Astrocyte (in vitro differentiated cells and primary cell): ENCODE data around the gene PRELID3B.

Experiments
- EZH2 ChIP-seq: IDR thresholded peaks from 2 replicates; pipeline ENCODE4 v1.6.1; 2012; ENCODE audit warnings: mild to moderate bottlenecking, low read length, inconsistent platforms; ENCODE audit not compliant: insufficient read depth
- TF ChIP-seq, protein P1 (sequence below): IDR thresholded peaks from 2 replicates; pipeline ENCODE4 v1.5.1; 2011; ENCODE audit warnings: low read depth, mild to moderate bottlenecking, inconsistent platforms, low read length, moderate library complexity; ENCODE audit not compliant: insufficient read depth

DNA sequence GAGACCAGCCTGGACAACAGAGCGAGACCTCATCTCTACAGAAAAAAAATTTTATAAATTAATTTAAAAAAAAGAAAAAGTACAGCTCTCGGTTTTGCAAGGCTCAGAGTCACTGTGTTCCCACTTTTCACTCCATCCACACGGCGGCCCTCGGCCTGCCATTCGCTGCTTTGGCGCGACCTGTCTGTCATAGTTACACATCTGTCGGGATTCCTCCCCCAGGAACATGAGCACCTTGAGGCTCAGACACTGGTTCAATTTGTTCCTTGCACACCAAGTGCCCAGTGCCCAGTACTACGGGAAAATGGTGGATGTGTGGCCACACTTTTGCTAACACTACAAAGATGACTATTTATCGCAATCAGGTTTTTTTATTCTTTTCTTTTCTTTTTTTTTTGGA is 43.9 kb downstream of the PRELID3B start:
- TF ChIP-seq, protein P1, sequence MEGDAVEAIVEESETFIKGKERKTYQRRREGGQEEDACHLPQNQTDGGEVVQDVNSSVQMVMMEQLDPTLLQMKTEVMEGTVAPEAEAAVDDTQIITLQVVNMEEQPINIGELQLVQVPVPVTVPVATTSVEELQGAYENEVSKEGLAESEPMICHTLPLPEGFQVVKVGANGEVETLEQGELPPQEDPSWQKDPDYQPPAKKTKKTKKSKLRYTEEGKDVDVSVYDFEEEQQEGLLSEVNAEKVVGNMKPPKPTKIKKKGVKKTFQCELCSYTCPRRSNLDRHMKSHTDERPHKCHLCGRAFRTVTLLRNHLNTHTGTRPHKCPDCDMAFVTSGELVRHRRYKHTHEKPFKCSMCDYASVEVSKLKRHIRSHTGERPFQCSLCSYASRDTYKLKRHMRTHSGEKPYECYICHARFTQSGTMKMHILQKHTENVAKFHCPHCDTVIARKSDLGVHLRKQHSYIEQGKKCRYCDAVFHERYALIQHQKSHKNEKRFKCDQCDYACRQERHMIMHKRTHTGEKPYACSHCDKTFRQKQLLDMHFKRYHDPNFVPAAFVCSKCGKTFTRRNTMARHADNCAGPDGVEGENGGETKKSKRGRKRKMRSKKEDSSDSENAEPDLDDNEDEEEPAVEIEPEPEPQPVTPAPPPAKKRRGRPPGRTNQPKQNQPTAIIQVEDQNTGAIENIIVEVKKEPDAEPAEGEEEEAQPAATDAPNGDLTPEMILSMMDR, result no peak
- no peak for TF ChIP-seq EZH2
